IMR-90 (cell line): ENCODE measurements around the gene PRELID2. TPM values are rescaled to one million over a fixed set of nuclear protein-coding genes. Genes with fewer than 3 reads are reported as not detected.

ENCODE experiments used
- ATAC-seq: fragments of 200-7000 bp; cut with Tn5 transposase; 2 replicates; pipeline ENCODE4 v1.9.1; 2020; ENCODE audit warnings: low read depth, mild to moderate bottlenecking, moderate library complexity
- BruUV-seq: library from RNA; stranded (reverse); fragments of 400-500 nt; replicated peaks from 2 replicates; lab custom pipeline; 2021; lab: Mats Ljungman, UMichigan
- CTCF ChIA-PET: fragments of 300-600 bp; formaldehyde crosslinking; extraction: SDS; loops from one replicate; lab custom pipeline; 2021; ENCODE audit warnings: antibody characterized with exemption; lab: Yijun Ruan, JAX
- POLR2A ChIA-PET: fragments of 300-600 bp; sonication (Branson Sonifier 250); formaldehyde crosslinking; loops from one replicate; lab custom pipeline; 2022; ENCODE audit warnings: antibody characterized with exemption; ENCODE audit not compliant: unreplicated experiment; lab: Charles Lee
- DNase-seq: peaks from one replicate; pipeline ENCODE4 v3.0.0; 2013
- H2AFZ ChIP-seq: replicated peaks from 2 replicates; pipeline ENCODE3; 2013; ENCODE audit warnings: low read length, mild to moderate bottlenecking; ENCODE audit not compliant: poor library complexity
- H2AK5ac ChIP-seq: 2 replicates; pipeline ENCODE4 v1.6.1; 2013; ENCODE audit warnings: low read depth, low read length, inconsistent platforms
- H2AK9ac ChIP-seq: replicated peaks from 2 replicates; pipeline ENCODE3; 2013; ENCODE audit warnings: mild to moderate bottlenecking, low read depth, low read length, moderate library complexity; ENCODE audit not compliant: poor library complexity
- H2BK120ac ChIP-seq: 2 replicates; pipeline ENCODE4 v1.6.1; 2013; ENCODE audit warnings: low read depth, low read length, inconsistent platforms
- H2BK15ac ChIP-seq: 3 replicates; pipeline ENCODE4 v1.6.1; 2013; ENCODE audit warnings: low read depth, low read length, inconsistent platforms
- H2BK20ac ChIP-seq: 2 replicates; pipeline ENCODE4 v1.6.1; 2013; ENCODE audit warnings: low read depth, mild to moderate bottlenecking, inconsistent platforms, low read length, moderate library complexity
- H2BK5ac ChIP-seq: 2 replicates; pipeline ENCODE4 v1.6.1; 2013; ENCODE audit warnings: mild to moderate bottlenecking, low read depth, low read length, inconsistent platforms; ENCODE audit not compliant: poor library complexity, severe bottlenecking
- H3K14ac ChIP-seq: replicated peaks from 2 replicates; pipeline ENCODE4 v1.6.1; 2013; ENCODE audit warnings: low read depth, low read length, inconsistent platforms
- H3K18ac ChIP-seq: 2 replicates; pipeline ENCODE4 v1.6.1; 2013; ENCODE audit warnings: low read depth, low read length, control low read depth
- H3K23ac ChIP-seq: 2 replicates; pipeline ENCODE4 v1.6.1; 2013; ENCODE audit warnings: low read depth, low read length, inconsistent platforms
- H3K27ac ChIP-seq: 2 replicates; pipeline ENCODE4 v1.5.1; 2013; ENCODE audit warnings: mild to moderate bottlenecking, control low read depth, low read length; ENCODE audit not compliant: insufficient read depth
- H3K27me3 ChIP-seq: 2 replicates; pipeline ENCODE4 v1.6.1; 2013; ENCODE audit warnings: low read length; ENCODE audit not compliant: control insufficient read depth, insufficient read depth
- H3K36me3 ChIP-seq: 2 replicates; pipeline ENCODE4 v1.6.1; 2013; ENCODE audit warnings: low read length, mixed read lengths; ENCODE audit not compliant: control insufficient read depth, insufficient read depth
- H3K4ac ChIP-seq: 2 replicates; pipeline ENCODE4 v1.6.1; 2013; ENCODE audit warnings: low read depth, low read length, inconsistent platforms
- H3K4me1 ChIP-seq: 2 replicates; pipeline ENCODE4 v1.6.1; 2013; ENCODE audit warnings: low read length, mixed read lengths; ENCODE audit not compliant: control insufficient read depth, insufficient read depth
- H3K4me2 ChIP-seq: 2 replicates; pipeline ENCODE4 v1.6.1; 2013; ENCODE audit warnings: low read depth, mild to moderate bottlenecking, control low read depth, low read length, moderate library complexity
- H3K4me3 ChIP-seq: 2 replicates; pipeline ENCODE4 v1.5.1; 2013; ENCODE audit warnings: low read depth, mild to moderate bottlenecking, control low read depth, low read length, moderate library complexity; ENCODE audit not compliant: insufficient read depth
- H3K56ac ChIP-seq: 2 replicates; pipeline ENCODE4 v1.6.1; 2013; ENCODE audit warnings: low read length, inconsistent platforms; ENCODE audit not compliant: insufficient read depth; ENCODE audit errors: extremely low read depth
- H3K79me1 ChIP-seq, 2 experiments: 2 replicates each; pipeline ENCODE4 v1.6.1; 2013; ENCODE audit warnings: low read length in 2 of 2, inconsistent platforms in 1 of 2, low read depth in 1 of 2
- H3K9ac ChIP-seq: 2 replicates; pipeline ENCODE4 v1.6.1; 2013; ENCODE audit warnings: low read depth, low read length, control low read depth
- H3K9me1 ChIP-seq: 2 replicates; pipeline ENCODE4 v1.6.1; 2013; ENCODE audit warnings: low read length, inconsistent platforms; ENCODE audit not compliant: insufficient read depth
- H3K9me3 ChIP-seq: 2 replicates; pipeline ENCODE4 v1.6.1; 2013; ENCODE audit warnings: low read length; ENCODE audit not compliant: control insufficient read depth, insufficient read depth
- H4K20me1 ChIP-seq: 2 replicates; pipeline ENCODE4 v1.6.1; 2013; ENCODE audit warnings: low read length, inconsistent platforms; ENCODE audit not compliant: insufficient read depth
- H4K5ac ChIP-seq: 2 replicates; pipeline ENCODE4 v1.6.1; 2013; ENCODE audit warnings: mild to moderate bottlenecking, low read depth, low read length, control low read depth
- H4K8ac ChIP-seq, 2 experiments: 2 replicates each; pipeline ENCODE4 v1.6.1; 2013; ENCODE audit warnings: low read depth in 2 of 2, low read length in 2 of 2, control low read depth in 1 of 2, inconsistent platforms in 1 of 2
- H4K91ac ChIP-seq: 2 replicates; pipeline ENCODE4 v1.6.1; 2013; ENCODE audit warnings: low read depth, low read length, inconsistent platforms; ENCODE audit not compliant: insufficient read depth
- BHLHE40 ChIP-seq: fragments of 150-350 bp; IDR thresholded peaks from 2 replicates; pipeline ENCODE4 v1.6.1; 2016; ENCODE audit warnings: mild to moderate bottlenecking, low read depth, low read length
- CEBPB ChIP-seq: IDR thresholded peaks from 2 replicates; pipeline ENCODE4 v1.6.1; 2012; ENCODE audit warnings: low read depth, low read length, improper control_type of control experiment
- CHD1 ChIP-seq: IDR thresholded peaks from 2 replicates; pipeline ENCODE4 v1.6.1; 2012; ENCODE audit warnings: low read depth, low read length, improper control_type of control experiment
- FOS ChIP-seq: fragments of 150-350 bp; IDR thresholded peaks from 2 replicates; pipeline ENCODE4 v1.6.1; 2016; ENCODE audit warnings: low read depth, low read length
- MAFK ChIP-seq: IDR thresholded peaks from 2 replicates; pipeline ENCODE4 v1.6.1; 2012; ENCODE audit warnings: low read depth, low read length, improper control_type of control experiment
- MAZ ChIP-seq: IDR thresholded peaks from 2 replicates; pipeline ENCODE4 v1.6.1; 2012; ENCODE audit warnings: low read depth, mild to moderate bottlenecking, low read length, improper control_type of control experiment, moderate library complexity, borderline replicate concordance
- MXI1 ChIP-seq: IDR thresholded peaks from 2 replicates; pipeline ENCODE4 v1.6.1; 2012; ENCODE audit warnings: low read depth, mild to moderate bottlenecking, low read length, moderate library complexity, borderline replicate concordance
- NFE2L2 ChIP-seq: fragments of 150-350 bp; IDR thresholded peaks from 2 replicates; pipeline ENCODE4 v1.6.1; 2016; ENCODE audit warnings: low read depth, mild to moderate bottlenecking, low read length
- POLR2A ChIP-seq: IDR thresholded peaks from 2 replicates; pipeline ENCODE4 v1.6.1; 2012; ENCODE audit warnings: mild to moderate bottlenecking, low read depth, low read length
- RAD21 ChIP-seq: IDR thresholded peaks from 2 replicates; pipeline ENCODE4 v1.6.1; 2012; ENCODE audit warnings: low read length, improper control_type of control experiment
- RCOR1 ChIP-seq: IDR thresholded peaks from 2 replicates; pipeline ENCODE4 v1.6.1; 2012; ENCODE audit warnings: mild to moderate bottlenecking, low read length, improper control_type of control experiment; ENCODE audit not compliant: insufficient replicate concordance
- RFX5 ChIP-seq: IDR thresholded peaks from 2 replicates; pipeline ENCODE4 v1.8.0; 2012; ENCODE audit warnings: low read depth, mild to moderate bottlenecking, low read length, moderate library complexity
- WGBS, 2 experiments: methylation state at CpG; one replicate each; pipeline versions ENCODE4 v1.1.5 to v1.1.7; 2013; ENCODE audit warnings: missing lambda C conversion rate in 2 of 2; ENCODE audit not compliant: insufficient read length in 1 of 2; ENCODE audit errors: extremely low coverage in 2 of 2; 5-methylcytosine and 5-hydroxymethylcytosine counted together
- dilution Hi-C: fragments of 300-500 bp; cut with HindIII; formaldehyde crosslinking; loops from one replicate; pipeline ENCODE4 v1.14.3; 2018; ENCODE audit warnings: low sequenced_read_pairs; ENCODE audit not compliant: unreplicated experiment
- in situ Hi-C: fragments of 300-500 bp; cut with MboI; formaldehyde crosslinking; loops from 3 replicates; pipeline ENCODE4 v1.14.3; 2019; ENCODE audit warnings: low sequenced_read_pairs, inconsistent platforms, mixed read lengths
- intact Hi-C: fragments of 100-400 bp; cut with micrococcal nuclease; formaldehyde crosslinking; loops from 2 replicates; pipeline ENCODE4 v1.10.0; 2022
- polyA plus RNA-seq, 3 experiments: library from polyadenylated mRNA; depleted of rRNA; stranded (reverse); fragments of >200 nt; gene quantifications; 2 replicates each; pipeline ENCODE4 v1.2.3, GENCODE V29; 2012; ENCODE audit warnings: low replicate concordance in 1 of 3
- total RNA-seq: library from RNA; depleted of rRNA; stranded (reverse); fragments of >200 nt; gene quantifications from 2 replicates; pipeline ENCODE4 v1.2.3, GENCODE V29; 2012
- TF ChIP-seq, protein P1 (sequence below): fragments of 150-350 bp; IDR thresholded peaks from 2 replicates; pipeline ENCODE4 v1.6.1; 2017; ENCODE audit warnings: mild to moderate bottlenecking, antibody characterized with exemption, low read length, low read depth
- TF ChIP-seq, protein P2 (sequence below): conservative IDR thresholded peaks from 2 replicates; pipeline ENCODE4 v1.5.1; 2012; ENCODE audit warnings: mild to moderate bottlenecking, low read depth, low read length, improper control_type of control experiment
- TF ChIP-seq, protein P3 (sequence below): fragments of 150-350 bp; IDR thresholded peaks from 2 replicates; pipeline ENCODE4 v1.6.1; 2016; ENCODE audit warnings: low read depth, mild to moderate bottlenecking, low read length, moderate library complexity, borderline replicate concordance

PRELID2 gene
- total and polyA plus RNA-seq, 2 of the 4 experiments (the other 2 are of a cell fraction) = 4.9 to 8.6 TPM

DNA sequence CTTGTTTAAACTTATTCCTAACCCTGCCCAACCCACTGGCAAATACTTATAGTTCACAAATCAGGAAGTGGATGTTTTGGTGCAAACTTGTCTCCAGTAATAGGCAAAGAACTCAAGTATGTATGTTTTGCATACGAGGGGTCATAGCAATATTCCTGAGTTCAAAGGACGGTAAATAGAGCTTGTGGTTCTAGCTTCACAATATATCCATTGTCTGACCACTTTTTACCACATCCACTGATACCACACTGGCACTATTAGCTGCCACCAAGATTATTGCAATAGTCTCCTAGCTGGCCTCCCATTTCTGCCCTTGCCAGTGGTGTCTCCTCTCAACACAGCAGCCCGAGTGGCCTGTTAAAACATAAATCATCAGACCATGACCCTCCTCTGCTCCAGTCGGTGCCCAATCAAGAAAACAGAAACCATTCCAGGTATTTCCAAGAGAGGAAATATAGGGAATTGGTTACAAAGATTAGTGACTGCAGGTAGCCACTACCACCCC lies 20.7 kb upstream of the PRELID2 start:
- H2AK5ac ChIP-seq = no peak overlapping the region
- H3K4me2 ChIP-seq = peak overlapping the region; percentile 64
- H3K9me1 ChIP-seq = peaks cover 8% of the 10 kb centered on the region
- no peak overlapping the region; the same call in 1 of the 2 replicates for H4K91ac ChIP-seq
- peak overlapping the region; percentile 71 for H3K23ac ChIP-seq
- H2BK120ac ChIP-seq = peak overlapping the region; percentile 73
- peak overlapping the region; percentile 21 for H2BK5ac ChIP-seq
- H3K79me1 ChIP-seq = no peaks in the 10 kb centered on the region
- peak overlapping the region; percentile 58 for H4K5ac ChIP-seq
- H3K4me1 ChIP-seq = peaks cover 10% of the 10 kb centered on the region
- no peak overlapping the region for H3K56ac ChIP-seq
- H2AFZ ChIP-seq = peak overlapping the region; percentile 97
- DNase-seq = no peak
- H3K27me3 ChIP-seq = no peaks in the 10 kb centered on the region
- ChIA-PET CTCF (interaction anchor here (0.6 to 2.5 kb wide), 3 partner anchors 15 to 185 kb away, joined by 3 to 12 read pairs (median 3); no protein-coding TSS in a partner anchor), POLR2A (interaction anchor here (0.7 kb wide), 1 partner anchor 132 kb away, joined by 3 read pairs; no protein-coding TSS in a partner anchor)
- dilution Hi-C loops (no loop called here), in situ Hi-C loops (no loop called here), intact Hi-C loops (loop anchor here (1.0 kb wide), 1 partner anchor 68 kb away; no protein-coding TSS in a partner anchor)
- peak overlapping the region; percentile 55 to 83 for H4K8ac ChIP-seq
- H3K9ac ChIP-seq = peak overlapping the region; percentile 53; the same call in 1 of the 2 replicates
- no peaks in the 10 kb centered on the region for H4K20me1 ChIP-seq
- no TSS peak for BruUV-seq
- peak overlapping the region; percentile 91 for H3K4ac ChIP-seq
- H2AK9ac ChIP-seq = peak overlapping the region; percentile 65
- peak overlapping the region; percentile 90; the same call in 1 of the 3 replicates for H2BK15ac ChIP-seq
- no peaks in the 10 kb centered on the region for H3K9me3 ChIP-seq
- peak overlapping the region; percentile 61; the same call in 1 of the 2 replicates for H3K18ac ChIP-seq
- no peaks in the 10 kb centered on the region for H3K36me3 ChIP-seq
- 100% methylated on average over 1 of the region's 4 CpGs; no CpG with 5 or more reads in 1 of the 2 experiments for WGBS, 2 experiments
- peak overlapping the region; percentile 60 for H3K14ac ChIP-seq
- ATAC-seq = peak; percentile 41
- H2BK20ac ChIP-seq = peak overlapping the region; percentile 83
- H3K4me3 ChIP-seq = no peak overlapping the region
- no peak overlapping the region for H3K27ac ChIP-seq
- TF ChIP-seq CEBPB (no peak), MXI1 (no peak), MAZ (no peak), RAD21 (no peak), RCOR1 (no peak), NFE2L2 (no peak), RFX5 (no peak), FOS (no peak), CHD1 (no peak), POLR2A (no peak), MAFK (no peak), BHLHE40 (no peak)
- TF ChIP-seq, protein P1, sequence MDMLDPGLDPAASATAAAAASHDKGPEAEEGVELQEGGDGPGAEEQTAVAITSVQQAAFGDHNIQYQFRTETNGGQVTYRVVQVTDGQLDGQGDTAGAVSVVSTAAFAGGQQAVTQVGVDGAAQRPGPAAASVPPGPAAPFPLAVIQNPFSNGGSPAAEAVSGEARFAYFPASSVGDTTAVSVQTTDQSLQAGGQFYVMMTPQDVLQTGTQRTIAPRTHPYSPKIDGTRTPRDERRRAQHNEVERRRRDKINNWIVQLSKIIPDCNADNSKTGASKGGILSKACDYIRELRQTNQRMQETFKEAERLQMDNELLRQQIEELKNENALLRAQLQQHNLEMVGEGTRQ = no peak
- TF ChIP-seq, protein P2, sequence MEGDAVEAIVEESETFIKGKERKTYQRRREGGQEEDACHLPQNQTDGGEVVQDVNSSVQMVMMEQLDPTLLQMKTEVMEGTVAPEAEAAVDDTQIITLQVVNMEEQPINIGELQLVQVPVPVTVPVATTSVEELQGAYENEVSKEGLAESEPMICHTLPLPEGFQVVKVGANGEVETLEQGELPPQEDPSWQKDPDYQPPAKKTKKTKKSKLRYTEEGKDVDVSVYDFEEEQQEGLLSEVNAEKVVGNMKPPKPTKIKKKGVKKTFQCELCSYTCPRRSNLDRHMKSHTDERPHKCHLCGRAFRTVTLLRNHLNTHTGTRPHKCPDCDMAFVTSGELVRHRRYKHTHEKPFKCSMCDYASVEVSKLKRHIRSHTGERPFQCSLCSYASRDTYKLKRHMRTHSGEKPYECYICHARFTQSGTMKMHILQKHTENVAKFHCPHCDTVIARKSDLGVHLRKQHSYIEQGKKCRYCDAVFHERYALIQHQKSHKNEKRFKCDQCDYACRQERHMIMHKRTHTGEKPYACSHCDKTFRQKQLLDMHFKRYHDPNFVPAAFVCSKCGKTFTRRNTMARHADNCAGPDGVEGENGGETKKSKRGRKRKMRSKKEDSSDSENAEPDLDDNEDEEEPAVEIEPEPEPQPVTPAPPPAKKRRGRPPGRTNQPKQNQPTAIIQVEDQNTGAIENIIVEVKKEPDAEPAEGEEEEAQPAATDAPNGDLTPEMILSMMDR = no peak
- TF ChIP-seq, protein P3, sequence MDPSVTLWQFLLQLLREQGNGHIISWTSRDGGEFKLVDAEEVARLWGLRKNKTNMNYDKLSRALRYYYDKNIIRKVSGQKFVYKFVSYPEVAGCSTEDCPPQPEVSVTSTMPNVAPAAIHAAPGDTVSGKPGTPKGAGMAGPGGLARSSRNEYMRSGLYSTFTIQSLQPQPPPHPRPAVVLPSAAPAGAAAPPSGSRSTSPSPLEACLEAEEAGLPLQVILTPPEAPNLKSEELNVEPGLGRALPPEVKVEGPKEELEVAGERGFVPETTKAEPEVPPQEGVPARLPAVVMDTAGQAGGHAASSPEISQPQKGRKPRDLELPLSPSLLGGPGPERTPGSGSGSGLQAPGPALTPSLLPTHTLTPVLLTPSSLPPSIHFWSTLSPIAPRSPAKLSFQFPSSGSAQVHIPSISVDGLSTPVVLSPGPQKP = no peak
